ENCODE data around the gene TRIM21.
A peak's percentile ranks its signal among the peaks of the same experiment; 100 is the strongest.
"Not testable (repeated sequence)": the region's sequence is repeated elsewhere in the genome, so short reads cannot be mapped to it uniquely, and the experiment has no call there.

Gene TRIM21

GRCh38 chr11:4393209-4393857 is at the start of gene TRIM21:
TRIM21 (minus strand) TSS chr11:4393702; CDS start chr11:4390409, 3,293 bp downstream.
- DNase-seq (ENCODE audit: low spot score): peak; percentile 70

- no peak for DNase-seq (ENCODE audit: low spot score)
Observed at GRCh38 chr11:4441515-4441914, 48.0 kb upstream of the TRIM21 start.

- no peak for DNase-seq (ENCODE audit: low spot score)
Observed at GRCh38 chr11:4436411-4436810, 42.9 kb upstream of the TRIM21 start.

DNA sequence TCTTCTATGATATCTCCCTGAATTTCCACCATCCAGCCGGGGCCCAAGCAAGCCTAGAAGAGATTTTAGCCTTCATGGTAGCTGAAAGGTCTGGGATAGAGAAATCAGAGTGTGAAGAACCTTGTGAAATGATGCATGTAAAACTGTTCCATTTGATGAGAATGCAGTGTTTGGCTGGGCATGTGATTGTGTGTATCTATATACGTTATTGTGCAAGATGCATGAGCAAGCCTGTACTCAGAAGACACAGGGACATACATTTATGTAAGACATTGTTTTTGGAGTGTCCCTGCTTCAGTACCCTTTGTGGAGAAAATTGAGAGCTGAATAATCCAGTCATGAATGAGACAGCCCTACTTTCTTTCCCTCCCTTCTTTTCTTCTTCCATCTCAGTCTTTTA is 40.4 kb upstream of the TRIM21 start:
- DNase-seq (ENCODE audit: low spot score): no peak

DNA sequence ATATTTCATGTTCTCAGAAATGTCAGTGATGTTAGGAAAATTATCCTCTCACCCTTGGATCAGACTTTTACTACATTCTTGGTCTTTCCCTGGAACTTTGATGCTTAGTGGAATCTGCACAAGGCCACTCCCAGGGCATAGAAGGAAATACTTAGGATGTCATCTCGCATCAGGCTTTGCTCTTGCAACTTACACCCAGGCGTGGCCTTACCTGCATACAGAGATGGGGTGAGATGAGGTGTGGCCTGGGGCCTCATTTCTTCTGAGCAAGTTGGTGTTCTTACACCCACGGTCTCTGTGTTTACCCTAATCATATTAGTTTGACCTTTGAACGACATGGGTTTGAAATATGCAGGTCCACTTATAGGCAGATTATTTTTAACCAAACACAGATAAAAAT is 36.5 kb upstream of the TRIM21 start:
- DNase-seq (ENCODE audit: low spot score): no peak

- DNase-seq (ENCODE audit: low spot score): no peak
Observed at GRCh38 chr11:4418403-4418802, 24.9 kb upstream of the TRIM21 start.

GRCh38 chr11:4416816-4417215 is 23.3 kb upstream of the TRIM21 start:
- no peak for DNase-seq (ENCODE audit: low spot score)

- no peak for DNase-seq (ENCODE audit: low spot score)
Observed at GRCh38 chr11:4416306-4416705, 22.8 kb upstream of the TRIM21 start.

DNA sequence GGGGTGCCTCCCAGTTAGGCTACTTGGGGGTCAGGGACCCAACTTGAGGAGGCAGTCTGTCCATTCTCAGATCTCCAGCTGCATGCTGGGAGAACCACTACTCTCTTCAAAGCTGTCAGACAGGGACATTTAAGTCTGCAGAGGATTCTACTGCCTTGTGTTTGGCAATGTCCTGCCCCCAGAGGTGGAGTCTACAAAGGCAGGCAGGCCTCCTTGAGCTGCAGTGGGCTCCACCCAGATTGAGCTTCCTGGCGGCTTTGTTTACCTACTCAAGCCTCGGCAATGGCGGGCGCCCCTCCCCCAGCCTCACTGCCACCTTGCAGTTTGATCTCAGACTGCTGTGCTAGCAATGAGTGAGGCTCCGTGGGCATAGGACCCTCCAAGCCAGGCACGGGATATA is 12.7 kb upstream of the TRIM21 start:
- DNase-seq (ENCODE audit: low spot score): not testable (repeated sequence)

DNA sequence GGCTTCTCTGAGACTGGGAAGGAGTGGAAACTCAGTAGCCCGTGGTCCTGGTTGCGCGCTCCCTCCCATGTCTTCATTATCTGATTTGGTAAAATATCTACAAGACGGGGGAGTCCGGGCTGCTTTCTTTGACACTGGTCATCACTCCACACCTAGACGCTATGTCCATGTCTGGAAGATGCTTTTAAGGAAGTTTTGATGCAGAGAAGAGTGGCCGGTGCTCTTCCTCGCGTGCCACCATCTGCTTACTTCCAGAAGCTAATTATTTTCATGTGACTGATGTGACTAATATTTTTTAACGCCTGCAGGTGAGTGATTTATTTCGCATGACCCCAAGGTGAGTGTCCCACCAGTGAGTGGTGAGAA is 339 bp upstream of the TRIM21 start:
- no peak for DNase-seq (ENCODE audit: low spot score)

DNA sequence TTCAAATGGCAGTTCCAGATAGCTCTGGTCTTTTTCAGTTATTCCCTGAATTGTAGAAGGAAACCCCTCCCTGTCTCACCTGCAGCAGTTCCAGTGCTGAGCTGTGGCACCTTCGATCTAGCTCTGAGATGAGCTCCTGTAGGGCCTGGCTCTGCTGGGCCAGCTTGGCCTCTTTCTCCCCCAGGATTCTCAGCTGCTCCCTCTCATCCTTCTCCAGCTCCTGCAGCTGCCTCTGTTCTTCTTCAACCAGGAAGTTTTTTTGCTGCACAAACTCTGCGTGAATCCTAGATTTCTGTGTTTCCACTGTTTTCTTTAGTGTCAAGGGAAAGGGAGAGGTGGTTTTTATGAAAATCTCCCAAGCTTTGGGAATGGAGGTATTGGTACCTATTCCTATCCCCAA is 5.3 kb downstream of the TRIM21 start:
- DNase-seq (ENCODE audit: low spot score): no peak

DNA sequence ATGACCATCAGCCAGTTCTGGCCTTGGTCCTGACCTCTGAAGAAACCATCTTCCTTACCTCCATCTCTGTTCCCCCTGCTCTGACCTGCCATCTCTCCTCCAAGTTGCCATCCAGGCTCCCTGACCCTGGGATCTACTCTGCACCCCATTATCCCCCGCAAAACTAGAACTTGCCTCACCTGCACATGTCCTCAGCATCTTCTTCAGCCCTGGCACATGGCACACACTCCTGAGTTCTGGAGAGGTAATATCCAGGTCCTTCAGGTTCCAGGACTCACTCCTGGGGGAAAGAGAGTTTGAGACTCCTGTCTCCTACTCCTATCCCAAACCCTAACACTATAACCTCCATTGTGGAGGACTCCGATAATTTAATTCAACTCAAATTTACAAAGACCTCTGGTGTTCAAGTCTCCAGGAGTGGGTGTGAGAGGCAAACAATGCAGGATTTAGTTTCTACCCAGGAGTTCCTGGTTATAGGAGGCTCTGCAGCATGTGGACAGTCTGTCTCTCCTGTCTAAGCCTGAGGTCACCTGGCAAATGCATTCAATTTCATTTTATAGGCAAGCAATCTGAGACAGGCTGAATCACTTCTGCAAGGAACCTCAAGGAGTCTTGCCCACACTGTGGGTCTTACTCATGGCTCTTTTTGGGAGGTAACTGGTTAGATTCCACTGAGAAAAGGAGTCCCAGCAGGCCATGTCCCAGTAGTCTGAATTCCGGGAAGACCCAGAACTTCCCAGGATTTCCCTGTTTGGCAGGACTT is 7.3 kb downstream of the TRIM21 start:
- DNase-seq (ENCODE audit: low spot score): no peak

- DNase-seq (ENCODE audit: low spot score): no peak
Observed at GRCh38 chr11:4381901-4382300, 11.6 kb downstream of the TRIM21 start.

DNA sequence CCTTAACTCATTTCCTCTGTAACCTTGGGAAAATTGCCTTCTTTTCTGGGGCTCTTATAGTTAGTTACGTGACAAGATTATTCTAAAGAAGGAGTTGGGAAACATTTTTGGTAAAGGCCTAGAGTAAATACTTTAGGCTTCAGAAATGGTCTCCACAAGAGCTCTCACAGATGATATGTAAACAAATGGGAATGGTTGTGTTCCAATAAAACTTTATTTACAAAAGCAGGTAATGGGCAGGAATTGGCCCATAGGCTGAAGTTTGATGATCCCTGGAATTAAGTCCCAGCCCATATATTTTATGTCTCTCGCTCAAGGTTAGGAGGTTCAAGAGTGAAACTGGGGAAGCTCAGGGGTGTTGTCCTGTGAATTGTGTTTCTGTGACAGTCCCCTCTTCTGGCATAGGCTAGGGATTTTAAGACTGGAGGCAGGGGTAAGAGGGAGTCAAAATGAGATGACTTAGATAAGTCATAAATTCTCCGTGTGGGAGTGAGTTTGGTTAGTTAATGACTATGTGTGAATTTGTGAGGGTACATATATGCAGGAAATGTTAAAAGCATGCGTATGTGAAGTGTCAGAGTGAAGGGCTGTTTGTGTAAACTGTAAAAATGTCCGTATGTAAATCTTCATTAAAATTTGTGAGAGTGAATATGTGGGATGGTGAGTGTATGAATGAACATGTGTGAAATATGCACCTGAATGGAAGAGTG is 17.9 kb downstream of the TRIM21 start:
- no peak for DNase-seq (ENCODE audit: low spot score)

GRCh38 chr11:4370166-4370565 is 23.3 kb downstream of the TRIM21 start:
- DNase-seq (ENCODE audit: low spot score): no peak

GRCh38 chr11:4368286-4368685 is 25.2 kb downstream of the TRIM21 start, which contains the start of gene OR52B4:
OR52B4 (minus strand) TSS chr11:4368386; CDS start chr11:4368295, 91 bp downstream.
- DNase-seq (ENCODE audit: low spot score): no peak

GRCh38 chr11:4348142-4348541 is 45.4 kb downstream of the TRIM21 start:
- DNase-seq (ENCODE audit: low spot score): not testable (repeated sequence)

GRCh38 chr11:4345366-4345765 is 48.1 kb downstream of the TRIM21 start:
- not testable (repeated sequence) for DNase-seq (ENCODE audit: low spot score)
